Measurements from ENCODE around the gene AFP.
"Not testable (repeated sequence)": the region's sequence is repeated elsewhere in the genome, so short reads cannot be mapped to it uniquely, and the experiment has no call there.

Gene AFP

DNA sequence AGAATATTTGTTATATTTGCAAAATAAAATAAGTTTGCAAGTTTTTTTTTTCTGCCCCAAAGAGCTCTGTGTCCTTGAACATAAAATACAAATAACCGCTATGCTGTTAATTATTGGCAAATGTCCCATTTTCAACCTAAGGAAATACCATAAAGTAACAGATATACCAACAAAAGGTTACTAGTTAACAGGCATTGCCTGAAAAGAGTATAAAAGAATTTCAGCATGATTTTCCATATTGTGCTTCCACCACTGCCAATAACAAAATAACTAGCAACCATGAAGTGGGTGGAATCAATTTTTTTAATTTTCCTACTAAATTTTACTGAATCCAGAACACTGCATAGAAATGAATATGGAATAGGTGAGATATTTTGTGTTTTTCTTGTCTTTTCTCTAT is at the start of gene AFP:
Gene AFP (plus strand): TSS at position 238 of the 400 bp plus-strand sequence. CDS start 42 bp downstream, at position 280.
- DNase-seq: no peak

DNA sequence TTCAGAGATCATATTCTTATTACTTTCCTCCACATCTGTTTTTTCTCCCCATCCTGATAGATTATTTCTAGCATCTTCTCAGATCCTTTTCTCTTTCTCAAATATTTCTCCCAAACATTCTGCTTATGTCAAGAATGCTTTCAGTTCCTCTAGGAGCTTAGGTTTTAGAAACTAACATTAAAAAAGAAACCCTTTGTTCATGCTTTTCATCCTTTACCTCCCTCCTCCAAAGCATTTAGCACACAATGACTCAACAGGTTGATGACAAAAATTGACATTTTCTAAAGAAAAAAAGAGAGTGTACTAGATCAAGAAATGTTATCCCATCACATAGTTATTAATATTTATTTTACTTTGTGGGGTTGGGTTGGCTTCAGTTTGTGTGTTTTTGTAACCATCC is 48.5 kb upstream of the AFP start:
- no peak for DNase-seq

DNA sequence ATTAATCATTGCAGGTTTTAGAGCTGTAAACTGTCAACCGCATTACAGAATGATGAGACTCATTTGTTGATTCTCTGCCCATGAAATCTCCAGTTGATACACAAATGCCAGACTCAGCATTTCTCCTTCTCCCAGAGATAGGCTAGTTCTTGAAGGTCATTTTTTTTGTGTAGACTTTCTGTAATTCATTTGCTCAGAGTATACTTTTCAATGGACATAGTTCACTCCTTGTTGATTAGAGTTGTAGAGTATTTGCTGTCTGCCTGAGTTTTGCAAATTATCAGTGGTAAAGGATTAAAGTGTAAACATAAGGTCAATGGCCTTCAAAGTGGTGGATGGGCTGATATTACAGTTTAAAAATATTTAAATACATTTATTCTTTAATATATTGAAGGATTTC is 47.1 kb upstream of the AFP start:
- no peak for DNase-seq

DNA sequence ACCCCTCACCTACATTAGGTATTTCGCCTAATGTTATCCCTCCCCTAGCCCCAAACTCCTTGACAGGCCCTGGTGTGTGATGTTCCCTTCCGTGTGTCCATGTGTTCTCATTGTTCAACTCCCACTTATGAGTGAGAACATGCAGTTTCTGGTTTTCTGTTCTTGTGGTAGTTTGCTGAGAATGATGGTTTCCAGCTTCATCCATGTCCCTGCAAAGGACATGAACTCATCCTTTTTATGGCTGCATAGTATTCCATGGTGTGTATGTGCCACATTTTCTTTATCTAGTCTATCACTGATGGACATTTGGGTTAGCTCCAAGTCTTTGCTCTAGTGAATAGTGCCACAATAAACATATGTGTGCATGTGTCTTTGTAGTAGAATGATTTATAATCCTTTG is 46.4 kb upstream of the AFP start:
- DNase-seq: not testable (repeated sequence)

DNA sequence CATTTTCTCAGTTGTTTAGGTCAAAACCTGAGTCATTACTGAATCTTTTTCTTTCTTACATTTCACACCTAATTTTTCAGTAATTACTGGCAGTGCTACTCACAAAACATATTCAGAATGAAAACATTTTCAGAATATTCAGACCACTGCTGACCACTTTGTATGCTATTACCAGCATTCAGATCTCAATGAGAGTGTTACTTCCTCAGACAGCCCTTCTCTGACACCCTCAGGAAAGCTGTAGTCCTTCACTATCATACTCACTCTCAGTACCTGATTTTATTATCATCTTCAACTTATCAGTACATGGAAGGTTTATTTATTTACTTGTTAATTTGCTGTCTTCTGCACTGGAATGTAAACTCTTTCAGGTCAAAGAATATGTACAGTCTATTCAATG is 44.2 kb upstream of the AFP start:
- no peak for DNase-seq

DNA sequence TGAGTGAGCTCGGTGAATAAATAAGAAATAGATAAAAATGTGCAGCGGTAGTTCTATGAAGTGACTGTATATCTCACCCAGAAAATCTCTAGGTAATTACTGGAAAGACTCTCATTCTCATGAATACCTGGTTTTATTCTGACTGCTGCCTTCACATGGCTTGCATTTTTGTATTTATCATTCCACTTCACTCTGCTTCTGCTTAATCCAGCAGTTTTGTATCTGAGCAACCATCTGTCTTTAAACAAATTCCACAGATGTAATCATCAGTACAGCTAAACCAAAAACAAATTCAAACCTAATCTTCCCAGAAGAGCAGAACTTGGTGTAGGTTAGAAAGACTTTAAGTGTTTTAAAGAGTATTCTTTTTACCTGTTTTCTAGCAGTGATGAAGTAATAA is 43.1 kb upstream of the AFP start:
- DNase-seq: no peak

DNA sequence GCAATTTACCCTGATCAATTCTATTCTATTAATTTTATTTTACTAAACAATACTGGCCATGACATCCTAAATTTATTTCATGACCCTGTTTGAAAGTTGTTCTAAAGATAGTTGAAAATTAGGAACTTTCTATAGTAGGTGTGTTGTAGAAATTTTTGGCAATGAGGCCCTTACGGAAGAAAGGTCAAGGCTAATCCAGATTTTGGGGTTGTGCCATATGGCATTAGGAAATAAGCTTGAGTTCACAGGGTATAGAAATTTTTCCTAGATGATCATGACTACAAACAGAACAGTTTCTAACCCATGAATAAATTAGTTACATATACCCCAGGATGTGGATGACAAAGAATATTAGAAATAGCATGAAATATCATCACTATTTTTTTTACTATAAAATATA is 39.7 kb upstream of the AFP start:
- DNase-seq: no peak

DNA sequence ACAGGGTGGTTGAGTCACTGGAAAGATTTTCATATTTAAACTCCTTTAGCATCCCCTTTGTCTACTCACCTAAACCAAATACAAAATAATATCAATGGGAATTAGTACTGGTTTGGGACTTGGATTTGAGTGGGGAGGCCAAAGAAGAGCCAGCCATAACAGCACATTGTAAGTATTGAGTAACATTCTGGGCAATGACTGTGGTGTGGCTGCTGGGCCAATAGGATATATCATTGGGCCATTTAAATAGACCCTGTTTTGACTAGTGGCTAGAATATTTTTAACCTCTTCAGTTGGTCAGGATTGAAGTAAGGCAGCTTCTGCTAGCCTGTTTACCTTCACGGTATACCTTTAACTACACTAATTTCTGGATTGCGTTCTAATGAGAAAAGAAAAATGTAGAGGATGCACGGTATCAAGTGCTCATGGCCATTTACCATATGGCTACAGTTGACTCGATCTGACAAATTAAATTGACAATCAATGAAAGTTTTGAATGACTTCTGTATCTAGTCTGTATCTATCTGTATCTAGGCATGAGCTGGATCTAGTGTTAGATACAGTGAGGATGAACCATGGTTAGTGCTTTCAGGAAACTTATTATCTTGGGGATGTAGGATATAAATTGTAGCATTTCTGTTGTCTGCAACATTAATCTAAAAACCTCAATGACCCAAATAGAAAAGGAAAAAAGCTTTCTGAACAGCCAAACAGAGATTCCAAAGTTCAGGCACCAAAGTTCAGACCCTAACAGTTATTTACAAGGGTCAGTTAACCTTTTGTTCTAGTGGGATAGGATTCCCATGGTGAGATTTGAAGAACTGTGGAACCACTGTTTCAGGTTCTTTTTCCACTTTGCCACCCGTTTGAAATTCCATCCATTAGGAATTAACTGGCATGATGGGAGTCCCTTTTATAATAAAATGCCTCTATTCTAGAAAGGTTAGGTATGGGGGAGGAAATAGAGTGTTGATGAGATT is 38.7 kb upstream of the AFP start:
- DNase-seq: no peak

DNA sequence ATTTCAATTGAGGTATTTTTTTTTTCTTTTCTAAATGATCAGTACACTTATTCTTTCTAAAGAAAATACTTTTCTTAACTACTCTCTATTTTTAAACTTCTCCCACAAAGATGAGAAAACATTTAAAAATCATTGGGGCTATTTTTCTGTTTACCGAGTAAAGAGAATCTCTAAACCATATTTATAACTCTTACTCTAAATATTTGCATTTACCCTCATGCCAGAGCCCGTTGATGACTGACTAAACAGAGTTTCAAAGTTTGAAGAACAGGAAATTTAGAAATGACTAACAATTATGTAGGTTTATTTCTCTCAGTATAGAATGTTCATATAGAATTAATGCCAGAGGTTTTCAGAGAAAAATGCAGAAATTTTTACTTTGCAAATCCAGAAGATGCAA is 34.6 kb upstream of the AFP start:
- no peak for DNase-seq

DNA sequence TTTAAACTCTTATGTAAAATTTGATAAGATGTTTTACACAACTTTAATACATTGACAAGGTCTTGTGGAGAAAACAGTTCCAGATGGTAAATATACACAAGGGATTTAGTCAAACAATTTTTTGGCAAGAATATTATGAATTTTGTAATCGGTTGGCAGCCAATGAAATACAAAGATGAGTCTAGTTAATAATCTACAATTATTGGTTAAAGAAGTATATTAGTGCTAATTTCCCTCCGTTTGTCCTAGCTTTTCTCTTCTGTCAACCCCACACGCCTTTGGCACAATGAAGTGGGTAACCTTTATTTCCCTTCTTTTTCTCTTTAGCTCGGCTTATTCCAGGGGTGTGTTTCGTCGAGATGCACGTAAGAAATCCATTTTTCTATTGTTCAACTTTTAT is 32.0 kb upstream of the AFP start, which contains the start of gene ALB:
Gene ALB (plus strand): TSS at position 246 of the 400 bp plus-strand sequence. CDS start 41 bp downstream, at position 287.
- peak in 1 of 2 experiments; percentile 17 for DNase-seq

DNA sequence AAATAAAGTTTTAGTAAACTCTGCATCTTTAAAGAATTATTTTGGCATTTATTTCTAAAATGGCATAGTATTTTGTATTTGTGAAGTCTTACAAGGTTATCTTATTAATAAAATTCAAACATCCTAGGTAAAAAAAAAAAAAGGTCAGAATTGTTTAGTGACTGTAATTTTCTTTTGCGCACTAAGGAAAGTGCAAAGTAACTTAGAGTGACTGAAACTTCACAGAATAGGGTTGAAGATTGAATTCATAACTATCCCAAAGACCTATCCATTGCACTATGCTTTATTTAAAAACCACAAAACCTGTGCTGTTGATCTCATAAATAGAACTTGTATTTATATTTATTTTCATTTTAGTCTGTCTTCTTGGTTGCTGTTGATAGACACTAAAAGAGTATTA is 31.6 kb upstream of the AFP start:
- DNase-seq: no peak

DNA sequence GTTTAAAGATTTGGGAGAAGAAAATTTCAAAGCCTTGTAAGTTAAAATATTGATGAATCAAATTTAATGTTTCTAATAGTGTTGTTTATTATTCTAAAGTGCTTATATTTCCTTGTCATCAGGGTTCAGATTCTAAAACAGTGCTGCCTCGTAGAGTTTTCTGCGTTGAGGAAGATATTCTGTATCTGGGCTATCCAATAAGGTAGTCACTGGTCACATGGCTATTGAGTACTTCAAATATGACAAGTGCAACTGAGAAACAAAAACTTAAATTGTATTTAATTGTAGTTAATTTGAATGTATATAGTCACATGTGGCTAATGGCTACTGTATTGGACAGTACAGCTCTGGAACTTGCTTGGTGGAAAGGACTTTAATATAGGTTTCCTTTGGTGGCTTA is 30.9 kb upstream of the AFP start:
- DNase-seq: no peak

DNA sequence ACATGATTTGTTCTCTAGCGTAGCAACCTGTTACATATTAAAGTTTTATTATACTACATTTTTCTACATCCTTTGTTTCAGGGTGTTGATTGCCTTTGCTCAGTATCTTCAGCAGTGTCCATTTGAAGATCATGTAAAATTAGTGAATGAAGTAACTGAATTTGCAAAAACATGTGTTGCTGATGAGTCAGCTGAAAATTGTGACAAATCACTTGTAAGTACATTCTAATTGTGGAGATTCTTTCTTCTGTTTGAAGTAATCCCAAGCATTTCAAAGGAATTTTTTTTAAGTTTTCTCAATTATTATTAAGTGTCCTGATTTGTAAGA is 29.5 kb upstream of the AFP start:
- DNase-seq: no peak

DNA sequence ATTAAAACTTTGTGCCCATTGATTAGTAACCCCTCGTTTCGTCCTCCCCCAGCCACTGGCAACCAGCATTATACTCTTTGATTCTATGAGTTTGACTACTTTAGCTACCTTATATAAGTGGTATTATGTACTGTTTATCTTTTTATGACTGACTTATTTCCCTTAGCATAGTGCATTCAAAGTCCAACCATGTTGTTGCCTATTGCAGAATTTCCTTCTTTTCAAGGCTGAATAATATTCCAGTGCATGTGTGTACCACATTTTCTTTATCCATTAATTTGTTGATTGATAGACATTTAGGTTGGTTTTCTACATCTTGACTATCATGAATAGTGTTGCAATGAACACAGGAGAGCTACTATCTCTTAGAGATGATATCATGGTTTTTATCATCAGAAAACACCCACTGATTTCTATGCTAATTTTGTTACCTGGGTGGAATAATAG is 28.8 kb upstream of the AFP start:
- no peak for DNase-seq

DNA sequence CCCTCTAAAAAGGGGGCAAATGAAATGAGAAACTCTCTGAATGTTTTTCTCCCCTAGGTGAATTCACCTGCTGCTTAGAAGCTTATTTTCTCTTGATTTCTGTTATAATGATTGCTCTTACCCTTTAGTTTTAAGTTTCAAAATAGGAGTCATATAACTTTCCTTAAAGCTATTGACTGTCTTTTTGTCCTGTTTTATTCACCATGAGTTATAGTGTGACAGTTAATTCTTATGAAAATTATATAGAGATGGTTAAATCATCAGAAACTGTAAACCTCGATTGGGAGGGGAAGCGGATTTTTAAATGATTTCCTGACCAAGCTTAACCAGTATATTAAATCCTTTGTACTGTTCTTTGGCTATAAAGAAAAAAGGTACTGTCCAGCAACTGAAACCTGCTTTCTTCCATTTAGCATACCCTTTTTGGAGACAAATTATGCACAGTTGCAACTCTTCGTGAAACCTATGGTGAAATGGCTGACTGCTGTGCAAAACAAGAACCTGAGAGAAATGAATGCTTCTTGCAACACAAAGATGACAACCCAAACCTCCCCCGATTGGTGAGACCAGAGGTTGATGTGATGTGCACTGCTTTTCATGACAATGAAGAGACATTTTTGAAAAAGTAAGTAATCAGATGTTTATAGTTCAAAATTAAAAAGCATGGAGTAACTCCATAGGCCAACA is 27.7 kb upstream of the AFP start:
- no peak for DNase-seq

DNA sequence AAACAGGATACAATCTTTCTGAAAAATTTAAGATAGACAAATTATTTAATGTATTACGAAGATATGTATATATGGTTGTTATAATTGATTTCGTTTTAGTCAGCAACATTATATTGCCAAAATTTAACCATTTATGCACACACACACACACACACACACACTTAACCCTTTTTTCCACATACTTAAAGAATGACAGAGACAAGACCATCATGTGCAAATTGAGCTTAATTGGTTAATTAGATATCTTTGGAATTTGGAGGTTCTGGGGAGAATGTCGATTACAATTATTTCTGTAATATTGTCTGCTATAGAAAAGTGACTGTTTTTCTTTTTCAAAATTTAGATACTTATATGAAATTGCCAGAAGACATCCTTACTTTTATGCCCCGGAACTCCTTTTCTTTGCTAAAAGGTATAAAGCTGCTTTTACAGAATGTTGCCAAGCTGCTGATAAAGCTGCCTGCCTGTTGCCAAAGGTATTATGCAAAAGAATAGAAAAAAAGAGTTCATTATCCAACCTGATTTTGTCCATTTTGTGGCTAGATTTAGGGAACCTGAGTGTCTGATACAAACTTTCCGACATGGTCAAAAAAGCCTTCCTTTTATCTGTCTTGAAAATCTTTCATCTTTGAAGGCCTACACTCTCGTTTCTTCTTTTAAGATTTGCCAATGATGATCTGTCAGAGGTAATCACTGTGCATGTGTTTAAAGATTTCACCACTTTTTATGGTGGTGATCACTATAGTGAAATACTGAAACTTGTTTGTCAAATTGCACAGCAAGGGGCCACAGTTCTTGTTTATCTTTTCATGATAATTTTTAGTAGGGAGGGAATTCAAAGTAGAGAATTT is 26.8 kb upstream of the AFP start:
- no peak for DNase-seq

DNA sequence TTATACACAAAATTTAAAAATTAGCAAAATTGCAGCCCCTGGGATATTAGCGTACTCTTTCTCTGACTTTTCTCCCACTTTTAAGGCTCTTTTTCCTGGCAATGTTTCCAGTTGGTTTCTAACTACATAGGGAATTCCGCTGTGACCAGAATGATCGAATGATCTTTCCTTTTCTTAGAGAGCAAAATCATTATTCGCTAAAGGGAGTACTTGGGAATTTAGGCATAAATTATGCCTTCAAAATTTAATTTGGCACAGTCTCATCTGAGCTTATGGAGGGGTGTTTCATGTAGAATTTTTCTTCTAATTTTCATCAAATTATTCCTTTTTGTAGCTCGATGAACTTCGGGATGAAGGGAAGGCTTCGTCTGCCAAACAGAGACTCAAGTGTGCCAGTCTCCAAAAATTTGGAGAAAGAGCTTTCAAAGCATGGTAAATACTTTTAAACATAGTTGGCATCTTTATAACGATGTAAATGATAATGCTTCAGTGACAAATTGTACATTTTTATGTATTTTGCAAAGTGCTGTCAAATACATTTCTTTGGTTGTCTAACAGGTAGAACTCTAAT is 26.0 kb upstream of the AFP start:
- DNase-seq: no peak

DNA sequence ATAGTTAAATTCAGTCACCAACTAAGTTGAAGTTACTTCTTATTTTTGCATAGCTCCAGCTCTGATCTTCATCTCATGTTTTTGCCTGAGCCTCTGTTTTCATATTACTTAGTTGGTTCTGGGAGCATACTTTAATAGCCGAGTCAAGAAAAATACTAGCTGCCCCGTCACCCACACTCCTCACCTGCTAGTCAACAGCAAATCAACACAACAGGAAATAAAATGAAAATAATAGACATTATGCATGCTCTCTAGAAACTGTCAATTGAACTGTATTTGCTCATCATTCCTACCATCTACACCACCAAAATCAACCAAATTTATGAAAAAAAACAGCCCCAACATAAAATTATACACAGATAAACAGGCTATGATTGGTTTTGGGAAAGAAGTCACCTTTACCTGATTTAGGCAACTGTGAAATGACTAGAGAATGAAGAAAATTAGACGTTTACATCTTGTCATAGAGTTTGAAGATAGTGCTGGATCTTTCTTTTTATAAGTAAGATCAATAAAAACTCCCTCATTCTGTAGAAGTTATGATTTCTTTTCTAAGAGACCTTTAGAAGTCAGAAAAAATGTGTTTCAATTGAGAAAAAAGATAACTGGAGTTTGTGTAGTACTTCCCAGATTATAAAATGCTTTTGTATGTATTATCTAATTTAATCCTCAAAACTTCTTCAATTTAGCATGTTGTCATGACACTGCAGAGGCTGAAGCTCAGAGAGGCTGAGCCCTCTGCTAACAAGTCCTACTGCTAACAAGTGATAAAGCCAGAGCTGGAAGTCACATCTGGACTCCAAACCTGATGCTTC is 24.9 kb upstream of the AFP start:
- no peak for DNase-seq

DNA sequence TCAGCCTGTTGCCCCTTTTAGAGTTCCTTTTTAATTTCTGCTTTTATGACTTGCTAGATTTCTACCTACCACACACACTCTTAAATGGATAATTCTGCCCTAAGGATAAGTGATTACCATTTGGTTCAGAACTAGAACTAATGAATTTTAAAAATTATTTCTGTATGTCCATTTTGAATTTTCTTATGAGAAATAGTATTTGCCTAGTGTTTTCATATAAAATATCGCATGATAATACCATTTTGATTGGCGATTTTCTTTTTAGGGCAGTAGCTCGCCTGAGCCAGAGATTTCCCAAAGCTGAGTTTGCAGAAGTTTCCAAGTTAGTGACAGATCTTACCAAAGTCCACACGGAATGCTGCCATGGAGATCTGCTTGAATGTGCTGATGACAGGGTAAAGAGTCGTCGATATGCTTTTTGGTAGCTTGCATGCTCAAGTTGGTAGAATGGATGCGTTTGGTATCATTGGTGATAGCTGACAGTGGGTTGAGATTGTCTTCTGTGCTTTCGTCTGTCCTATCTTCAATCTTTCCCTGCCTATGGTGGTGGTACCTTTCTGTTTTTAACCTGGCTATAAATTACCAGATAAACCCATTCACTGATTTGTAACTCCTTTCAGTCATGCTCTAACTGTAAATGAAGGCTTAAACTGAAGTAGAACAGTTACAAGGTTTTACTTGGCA is 24.1 kb upstream of the AFP start:
- DNase-seq: no peak

DNA sequence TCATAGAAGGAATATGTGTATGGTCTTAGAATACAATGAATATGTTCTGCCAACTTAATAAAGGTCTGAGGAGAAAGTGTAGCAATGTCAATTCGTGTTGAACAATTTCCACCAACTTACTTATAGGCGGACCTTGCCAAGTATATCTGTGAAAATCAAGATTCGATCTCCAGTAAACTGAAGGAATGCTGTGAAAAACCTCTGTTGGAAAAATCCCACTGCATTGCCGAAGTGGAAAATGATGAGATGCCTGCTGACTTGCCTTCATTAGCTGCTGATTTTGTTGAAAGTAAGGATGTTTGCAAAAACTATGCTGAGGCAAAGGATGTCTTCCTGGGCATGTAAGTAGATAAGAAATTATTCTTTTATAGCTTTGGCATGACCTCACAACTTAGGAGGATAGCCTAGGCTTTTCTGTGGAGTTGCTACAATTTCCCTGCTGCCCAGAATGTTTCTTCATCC is 22.7 kb upstream of the AFP start:
- DNase-seq: no peak

DNA sequence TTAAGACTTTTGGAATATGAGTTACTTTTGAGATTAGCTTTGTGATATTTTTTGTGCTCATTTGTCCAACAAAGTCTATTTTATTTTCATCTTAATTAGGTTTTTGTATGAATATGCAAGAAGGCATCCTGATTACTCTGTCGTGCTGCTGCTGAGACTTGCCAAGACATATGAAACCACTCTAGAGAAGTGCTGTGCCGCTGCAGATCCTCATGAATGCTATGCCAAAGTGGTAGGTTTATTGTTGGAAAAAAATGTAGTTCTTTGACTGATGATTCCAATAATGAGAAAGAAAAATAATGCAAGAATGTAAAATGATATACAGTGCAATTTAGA is 21.1 kb upstream of the AFP start:
- no peak for DNase-seq

Data from NCI-H446 (cell line).